Medulla oblongata (tissue), 1 donor: ENCODE measurements around the gene CAMKK2.
"Not testable (repeated sequence)": the region's sequence is repeated elsewhere in the genome, so short reads cannot be mapped to it uniquely, and the experiment has no call there.

Source experiments
- DNase-seq: peaks from one replicate; pipeline ENCODE4 v3.0.0-alpha.2; 2015; ENCODE audit errors: extremely low spot score

CAMKK2 gene

GRCh38 chr12:121224591-121224990 is 71.9 kb downstream of the CAMKK2 start:
- DNase-seq, result no peak

GRCh38 chr12:121223292-121224285 is 72.9 kb downstream of the CAMKK2 start:
- DNase-seq, result no peak

GRCh38 chr12:121222847-121223246 is 73.7 kb downstream of the CAMKK2 start:
- no peak for DNase-seq

- no peak for DNase-seq
These were observed 77.0 kb downstream of the CAMKK2 start for GRCh38 chr12:121219353-121219986.

GRCh38 chr12:121218588-121219352 is 77.7 kb downstream of the CAMKK2 start:
- no peak for DNase-seq

GRCh38 chr12:121217761-121218160 is 78.7 kb downstream of the CAMKK2 start:
- DNase-seq, result no peak

GRCh38 chr12:121217063-121217462 is 79.4 kb downstream of the CAMKK2 start:
- DNase-seq, result no peak

- DNase-seq, result no peak
These were observed 80.4 kb downstream of the CAMKK2 start for GRCh38 chr12:121216102-121216501.

- DNase-seq, result peak; percentile 67
These were observed 81.4 kb downstream of the CAMKK2 start for GRCh38 chr12:121214855-121215745.

GRCh38 chr12:121214166-121214777 is 82.2 kb downstream of the CAMKK2 start:
- no peak for DNase-seq

- no peak for DNase-seq
These were observed 83.6 kb downstream of the CAMKK2 start for GRCh38 chr12:121212875-121213274.

- peak; percentile 81 for DNase-seq
These were observed 86.6 kb downstream of the CAMKK2 start, which contains the start of gene P2RX4 for GRCh38 chr12:121209624-121210572. Gene P2RX4 (plus strand): TSS chr12:121210129. CDS start chr12:121210165, 36 bp downstream.

- no peak for DNase-seq
These were observed 87.3 kb downstream of the CAMKK2 start for GRCh38 chr12:121209221-121209620.

- DNase-seq, result not testable (repeated sequence)
These were observed 87.9 kb downstream of the CAMKK2 start for GRCh38 chr12:121208571-121208970.

GRCh38 chr12:121205491-121205890 is 91.0 kb downstream of the CAMKK2 start:
- no peak for DNase-seq

GRCh38 chr12:121203482-121203881 is 93.0 kb downstream of the CAMKK2 start:
- no peak for DNase-seq

GRCh38 chr12:121202407-121203355 is 93.8 kb downstream of the CAMKK2 start:
- no peak for DNase-seq

GRCh38 chr12:121201140-121201539 is 95.4 kb downstream of the CAMKK2 start:
- not testable (repeated sequence) for DNase-seq
